ENCODE measurements around the gene TRMT1. TPM values are rescaled to one million over a fixed set of nuclear protein-coding genes. Genes with fewer than 3 reads are reported as not detected.

Gene TRMT1
- total and polyA plus RNA-seq, 2 of the 8 experiments (the other 6 are each of a cell fraction or from before 2014, with no cell fraction given) = 77.4 to 99.3 TPM

DNA sequence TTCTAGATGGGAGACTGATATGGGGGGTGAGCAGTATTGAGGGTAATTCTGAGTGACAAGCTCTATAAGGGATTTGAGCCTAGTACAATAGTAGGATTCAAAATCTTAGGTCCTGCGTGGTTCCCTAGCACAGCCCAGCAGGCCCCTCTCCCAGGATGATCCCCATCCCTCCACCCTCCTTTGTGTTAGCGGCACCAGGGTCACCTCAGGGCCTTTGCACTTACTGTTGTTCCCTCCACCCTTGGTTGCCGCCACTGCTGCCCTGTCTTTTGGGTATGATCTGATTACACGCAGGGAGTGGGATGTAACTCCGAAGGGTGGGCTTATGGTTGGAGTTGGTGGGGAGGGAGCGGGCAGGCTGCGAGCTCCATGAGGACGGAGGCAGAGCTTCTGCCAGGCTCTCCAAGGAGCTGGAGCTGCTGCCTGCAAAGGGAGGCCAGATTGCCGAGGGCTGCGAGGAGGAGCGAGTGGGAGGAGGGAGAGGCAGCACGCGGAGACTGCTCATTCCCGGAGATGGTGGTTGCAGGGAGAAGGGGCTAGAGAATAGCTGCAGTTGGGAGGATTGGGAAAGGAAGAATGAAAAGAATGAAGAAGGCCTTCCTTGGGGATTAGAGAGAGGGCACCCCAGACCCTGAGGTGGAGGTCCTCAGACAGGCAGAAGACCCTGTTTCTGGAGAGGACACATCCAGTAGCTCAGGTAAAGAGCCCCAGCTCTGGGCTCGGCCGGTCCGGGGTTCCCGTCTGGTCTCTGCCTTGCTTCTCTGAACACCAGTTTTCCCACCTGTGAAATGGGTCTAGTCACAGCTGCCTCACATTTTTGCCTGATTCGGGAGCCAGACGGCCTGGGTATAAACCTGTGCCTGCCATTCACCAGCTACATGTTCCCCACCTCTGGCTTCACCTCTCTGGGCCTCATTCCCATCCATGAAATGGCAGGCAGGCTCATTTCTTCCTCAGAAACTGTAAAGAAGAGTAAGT, 6.7 kb upstream of the TRMT1 start:
- FAIRE-seq = no peak
- no peak overlapping the region for H3K4ac ChIP-seq (replicated peaks; ENCODE audit: insufficient read length, low read depth, low read length)
- no peak overlapping the region for H2BK12ac ChIP-seq (ENCODE audit: low read depth, low read length)
- no peak overlapping the region for H3K9ac ChIP-seq (replicated peaks in 1 of 4; ENCODE audit: extremely low read depth in 1 of 4, low read depth in 3 of 4, low read length in 3 of 4)
- TF ChIP-seq KDM1A (IDR thresholded peaks at IDR 0.05; ENCODE audit: borderline replicate concordance, low read length) (peak; percentile 58; the same call in 1 of the 2 replicates), RBBP5 (IDR thresholded peaks at IDR 0.05; ENCODE audit: borderline replicate concordance, low read depth, low read length) (no peak)
- no peak overlapping the region for H2BK120ac ChIP-seq (replicated peaks; ENCODE audit: low read depth, low read length)
- H3K23me2 ChIP-seq (ENCODE audit: low read depth, low read length) = peaks cover 6% of the 10 kb centered on the region; the same call in 1 of the 2 replicates
- 88% methylated on average over 20 of the region's 20 CpGs; no CpG with 5 or more reads in 1 of the 2 experiments for WGBS, 2 experiments (ENCODE audit: extremely low coverage in 1 of 2, insufficient coverage in 1 of 2, insufficient read length in 1 of 2, insufficient replicate concordance in 2 of 2, low coverage in 1 of 2, low lambda C conversion rate in 2 of 2, missing lambda C conversion rate in 1 of 2)
- no peak overlapping the region for H2BK20ac ChIP-seq (ENCODE audit: low read length)
- H3K4me1 ChIP-seq (replicated peaks in 1 of 4; ENCODE audit: control insufficient read depth in 3 of 4, insufficient read depth in 4 of 4, low read length in 3 of 4) = peaks cover 14 to 36% (median 25%) of the 10 kb centered on the region in 4 experiments
- H2AFZ ChIP-seq (ENCODE audit: low read length) = no peak overlapping the region
- DNase-seq (ENCODE audit: low read depth in 1 of 2, low spot score in 2 of 2) = no peak
- H2BK5ac ChIP-seq (ENCODE audit: low read depth, low read length) = 0 out of 2 replicates have a peak overlapping the region, but pooled peaks have one; percentile 71
- no peak overlapping the region for H3K56ac ChIP-seq (replicated peaks; ENCODE audit: insufficient read length, low read depth, low read length)
- no peaks in the 10 kb centered on the region for H3K9me3 ChIP-seq (ENCODE audit: insufficient read depth in 2 of 2, low read depth in 1 of 2, low read length in 1 of 2)
- no peak overlapping the region for H3K14ac ChIP-seq (ENCODE audit: insufficient read length)
- H3K4me3 ChIP-seq (ENCODE audit: extremely low read depth in 1 of 4, insufficient read depth in 2 of 4, low read depth in 3 of 4, low read length in 4 of 4) = no peak overlapping the region
- H3K79me1 ChIP-seq (ENCODE audit: low read depth, low read length) = peaks cover 42% of the 10 kb centered on the region
- no peak overlapping the region for H3K4me2 ChIP-seq (ENCODE audit: insufficient read depth in 1 of 2, low read depth in 2 of 2, low read length in 2 of 2)
- POLR2A ChIA-PET (ENCODE audit: partially characterized antibody) = interaction anchor here (0.5 to 19.5 kb wide), 11 partner anchors 9 to 143 kb away, joined by 3 to 228 read pairs (median 8); partner anchors contain the start of genes IER2 and STX10
- CTCF ChIA-PET (ENCODE audit: partially characterized antibody) = interaction anchor here (1.0 to 2.3 kb wide), 4 partner anchors 15 to 62 kb away, joined by 3 to 10 read pairs (median 4); no protein-coding TSS in a partner anchor
- no peak overlapping the region for H4K5ac ChIP-seq (ENCODE audit: insufficient read length, low read depth, low read length)
- H2AK5ac ChIP-seq (ENCODE audit: low read depth, low read length) = no peak overlapping the region
- no peak overlapping the region for H2BK15ac ChIP-seq (ENCODE audit: low read length)
- H3K27ac ChIP-seq (ENCODE audit: low read depth, low read length) = no peak overlapping the region; the same call in 1 of the 2 replicates
- no peak overlapping the region for H3K23ac ChIP-seq (ENCODE audit: insufficient read length)
- H4K8ac ChIP-seq (ENCODE audit: extremely low read depth, insufficient read depth, low read length) = peak overlapping the region; percentile 28
- H4K20me1 ChIP-seq (replicated peaks in 1 of 2; ENCODE audit: control insufficient read depth in 1 of 2, insufficient read depth in 2 of 2, low read length in 2 of 2) = peaks cover 57 to 70% of the 10 kb centered on the region in 2 experiments
- peaks cover 65 to 97% of the 10 kb centered on the region in 2 experiments for H3K79me2 ChIP-seq (ENCODE audit: control insufficient read depth in 1 of 2, insufficient read depth in 2 of 2, low read length in 2 of 2)
- H3K36me3 ChIP-seq (ENCODE audit: control insufficient read depth in 2 of 4, insufficient read depth in 4 of 4, low read length in 3 of 4) = peaks cover 4 to 11% (median 6%) of the 10 kb centered on the region in 4 experiments; a peak in 5 of 8 replicates
- no peak overlapping the region for H3K18ac ChIP-seq (ENCODE audit: extremely low read depth, low read length)
- no peaks in the 10 kb centered on the region for H3K27me3 ChIP-seq (replicated peaks in 1 of 4; ENCODE audit: control insufficient read depth in 3 of 4, extremely low read depth in 1 of 4, insufficient read depth in 3 of 4, low read length in 3 of 4)
- no peak overlapping the region for H4K91ac ChIP-seq (replicated peaks; ENCODE audit: insufficient read length, low read length)

All from H1 (cell line).